ENCODE measurements around the gene ARL5B. TPM values are rescaled to one million over a fixed set of nuclear protein-coding genes. Genes with fewer than 3 reads are reported as not detected.

The ARL5B gene
- total and polyA plus RNA-seq, 9 of the 15 experiments (the other 6 are each of a cell fraction or from before 2014, with no cell fraction given): 4.1 to 22.2 (median 15.1) TPM

DNA sequence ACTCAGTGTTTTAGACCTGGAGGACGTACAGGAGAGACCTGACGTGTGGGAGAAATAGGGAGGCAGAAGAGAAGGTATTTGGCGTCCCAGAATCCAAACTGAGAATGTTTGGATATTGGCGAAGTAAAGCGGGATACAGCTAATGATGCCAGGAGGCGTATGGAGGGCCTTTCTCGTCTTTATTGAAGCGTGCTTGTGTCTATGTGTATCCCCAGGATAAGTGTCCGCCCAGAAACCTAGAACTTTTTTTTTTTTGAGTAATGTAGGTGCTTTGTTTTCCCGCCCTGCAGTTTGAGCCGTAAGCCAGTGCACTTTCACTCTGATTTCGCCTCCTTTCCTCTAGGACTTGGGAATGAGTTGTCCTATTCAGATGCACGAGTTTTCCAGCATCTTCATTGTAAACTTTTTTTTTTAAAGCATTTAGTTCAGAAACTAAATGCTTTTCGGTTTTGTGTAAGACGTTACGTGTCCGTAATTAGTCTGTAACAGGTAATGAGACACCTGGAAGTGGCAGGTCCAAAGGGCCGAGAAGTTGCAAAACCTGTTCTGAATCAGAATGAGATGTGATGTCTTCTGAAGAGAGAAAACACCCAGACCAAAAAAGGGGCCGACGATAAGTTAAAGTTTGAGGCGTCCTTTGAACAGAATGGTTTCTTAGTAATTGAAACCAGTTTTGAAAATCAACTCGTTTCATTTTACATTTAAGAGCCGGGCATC is 746 bp downstream of the ARL5B start:
- ChIA-PET POLR2A (interaction anchor here (1.9 kb wide), 1 partner anchor 11 kb away, joined by 12 read pairs; no protein-coding TSS in a partner anchor), CTCF (ENCODE audit: low intra/inter-chr PET ratio) (no interaction called here)
- peaks cover 69% of the 10 kb centered on the region for H3K79me2 ChIP-seq (ENCODE audit: control insufficient read depth, insufficient read depth, low read length)
- intact Hi-C loops (cut with micrococcal nuclease) (loop anchor here (1.0 kb wide), 1 partner anchor 9 kb away; the partner anchor contains the start of gene NSUN6), in situ Hi-C loops (cut with MboI) (no loop called here)
- peak overlapping the region; percentile 88 for H3K27ac ChIP-seq (ENCODE audit: extremely low read depth, low read depth, low read length)
- BruUV-seq (replicated peaks): no TSS peak
- H3K4me2 ChIP-seq (ENCODE audit: insufficient read depth, low read length): peak overlapping the region; percentile 85
- peak overlapping the region; percentile 73 for H2AFZ ChIP-seq (ENCODE audit: low read depth, low read length)
- H3K4me1 ChIP-seq (replicated peaks in 1 of 2; ENCODE audit: control insufficient read depth in 2 of 2, insufficient read depth in 2 of 2, low read length in 2 of 2): peaks cover 4 to 9% of the 10 kb centered on the region in 2 experiments; a peak in 3 of 5 replicates
- H3K9me1 ChIP-seq (ENCODE audit: control insufficient read depth, insufficient read depth, low read length): no peaks in the 10 kb centered on the region
- peak overlapping the region; percentile 95 to 98 for H3K9ac ChIP-seq (ENCODE audit: insufficient read depth in 1 of 2, low read depth in 2 of 2, low read length in 2 of 2)
- no peak for FAIRE-seq
- ATAC-seq: peak; percentile 36
- under 1% methylated on average over 23 of the region's 23 CpGs for WGBS (ENCODE audit: insufficient coverage, low coverage, missing lambda C conversion rate)
- H3K27me3 ChIP-seq (ENCODE audit: control insufficient read depth in 2 of 2, insufficient read depth in 2 of 2, low read length in 2 of 2): no peaks in the 10 kb centered on the region
- H3K9me3 ChIP-seq (replicated peaks; ENCODE audit: control insufficient read depth, insufficient read depth, low read depth, low read length): no peaks in the 10 kb centered on the region
- peak in 3 of 4 experiments; percentile 17 to 23 (median 21) for DNase-seq (ENCODE audit: extremely low read depth in 1 of 4, low spot score in 3 of 4)
- H3K36me3 ChIP-seq (ENCODE audit: control insufficient read depth, insufficient read depth, low read length): peaks cover 6% of the 10 kb centered on the region; the same call in 1 of the 3 replicates
- peak overlapping the region; percentile 91 for H3K4me3 ChIP-seq
- H4K20me1 ChIP-seq (replicated peaks; ENCODE audit: control insufficient read depth, insufficient read depth, low read length): 0 out of 2 replicates have a peak, but pooled peaks cover 5% of the 10 kb centered on the region
- TF ChIP-seq FOXJ2 (tag; IDR thresholded peaks at IDR 0.05) (0 out of 2 replicates have a peak, but pooled peaks have one; percentile 12), HMG20B (CRISPR knock-in tag; IDR thresholded peaks at IDR 0.05) (no peak), DNMT1 (IDR thresholded peaks at IDR 0.05) (0 out of 2 replicates have a peak, but pooled peaks have one; percentile 46), ETV1 (tag; conservative IDR thresholded peaks at IDR 0.05; ENCODE audit: low read depth) (0 out of 2 replicates have a peak, but pooled peaks have one; percentile 5), ZNF384 (IDR thresholded peaks at IDR 0.05; ENCODE audit: low read depth, low read length) (peak; percentile 66), U2AF2 (optimal IDR thresholded peaks at IDR 0.05; ENCODE audit: low read depth, low read length) (no peak), RBBP5 (IDR thresholded peaks at IDR 0.05; ENCODE audit: borderline replicate concordance, insufficient read depth, low read length, poor library complexity, severe bottlenecking) (peak; percentile 60)
- TF ChIP-seq, protein P1, sequence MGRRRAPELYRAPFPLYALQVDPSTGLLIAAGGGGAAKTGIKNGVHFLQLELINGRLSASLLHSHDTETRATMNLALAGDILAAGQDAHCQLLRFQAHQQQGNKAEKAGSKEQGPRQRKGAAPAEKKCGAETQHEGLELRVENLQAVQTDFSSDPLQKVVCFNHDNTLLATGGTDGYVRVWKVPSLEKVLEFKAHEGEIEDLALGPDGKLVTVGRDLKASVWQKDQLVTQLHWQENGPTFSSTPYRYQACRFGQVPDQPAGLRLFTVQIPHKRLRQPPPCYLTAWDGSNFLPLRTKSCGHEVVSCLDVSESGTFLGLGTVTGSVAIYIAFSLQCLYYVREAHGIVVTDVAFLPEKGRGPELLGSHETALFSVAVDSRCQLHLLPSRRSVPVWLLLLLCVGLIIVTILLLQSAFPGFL (CRISPR knock-in tag; IDR thresholded peaks at IDR 0.05): no peak
- TF ChIP-seq, protein P2, sequence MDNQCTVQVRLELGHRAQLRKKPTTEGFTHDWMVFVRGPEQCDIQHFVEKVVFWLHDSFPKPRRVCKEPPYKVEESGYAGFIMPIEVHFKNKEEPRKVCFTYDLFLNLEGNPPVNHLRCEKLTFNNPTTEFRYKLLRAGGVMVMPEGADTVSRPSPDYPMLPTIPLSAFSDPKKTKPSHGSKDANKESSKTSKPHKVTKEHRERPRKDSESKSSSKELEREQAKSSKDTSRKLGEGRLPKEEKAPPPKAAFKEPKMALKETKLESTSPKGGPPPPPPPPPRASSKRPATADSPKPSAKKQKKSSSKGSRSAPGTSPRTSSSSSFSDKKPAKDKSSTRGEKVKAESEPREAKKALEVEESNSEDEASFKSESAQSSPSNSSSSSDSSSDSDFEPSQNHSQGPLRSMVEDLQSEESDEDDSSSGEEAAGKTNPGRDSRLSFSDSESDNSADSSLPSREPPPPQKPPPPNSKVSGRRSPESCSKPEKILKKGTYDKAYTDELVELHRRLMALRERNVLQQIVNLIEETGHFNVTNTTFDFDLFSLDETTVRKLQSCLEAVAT (IDR thresholded peaks at IDR 0.05): peak in 1 of 2 experiments; percentile 57; a peak in 2 of 4 replicates
- TF ChIP-seq, protein P3, sequence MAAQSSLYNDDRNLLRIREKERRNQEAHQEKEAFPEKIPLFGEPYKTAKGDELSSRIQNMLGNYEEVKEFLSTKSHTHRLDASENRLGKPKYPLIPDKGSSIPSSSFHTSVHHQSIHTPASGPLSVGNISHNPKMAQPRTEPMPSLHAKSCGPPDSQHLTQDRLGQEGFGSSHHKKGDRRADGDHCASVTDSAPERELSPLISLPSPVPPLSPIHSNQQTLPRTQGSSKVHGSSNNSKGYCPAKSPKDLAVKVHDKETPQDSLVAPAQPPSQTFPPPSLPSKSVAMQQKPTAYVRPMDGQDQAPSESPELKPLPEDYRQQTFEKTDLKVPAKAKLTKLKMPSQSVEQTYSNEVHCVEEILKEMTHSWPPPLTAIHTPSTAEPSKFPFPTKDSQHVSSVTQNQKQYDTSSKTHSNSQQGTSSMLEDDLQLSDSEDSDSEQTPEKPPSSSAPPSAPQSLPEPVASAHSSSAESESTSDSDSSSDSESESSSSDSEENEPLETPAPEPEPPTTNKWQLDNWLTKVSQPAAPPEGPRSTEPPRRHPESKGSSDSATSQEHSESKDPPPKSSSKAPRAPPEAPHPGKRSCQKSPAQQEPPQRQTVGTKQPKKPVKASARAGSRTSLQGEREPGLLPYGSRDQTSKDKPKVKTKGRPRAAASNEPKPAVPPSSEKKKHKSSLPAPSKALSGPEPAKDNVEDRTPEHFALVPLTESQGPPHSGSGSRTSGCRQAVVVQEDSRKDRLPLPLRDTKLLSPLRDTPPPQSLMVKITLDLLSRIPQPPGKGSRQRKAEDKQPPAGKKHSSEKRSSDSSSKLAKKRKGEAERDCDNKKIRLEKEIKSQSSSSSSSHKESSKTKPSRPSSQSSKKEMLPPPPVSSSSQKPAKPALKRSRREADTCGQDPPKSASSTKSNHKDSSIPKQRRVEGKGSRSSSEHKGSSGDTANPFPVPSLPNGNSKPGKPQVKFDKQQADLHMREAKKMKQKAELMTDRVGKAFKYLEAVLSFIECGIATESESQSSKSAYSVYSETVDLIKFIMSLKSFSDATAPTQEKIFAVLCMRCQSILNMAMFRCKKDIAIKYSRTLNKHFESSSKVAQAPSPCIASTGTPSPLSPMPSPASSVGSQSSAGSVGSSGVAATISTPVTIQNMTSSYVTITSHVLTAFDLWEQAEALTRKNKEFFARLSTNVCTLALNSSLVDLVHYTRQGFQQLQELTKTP (IDR thresholded peaks at IDR 0.05; ENCODE audit: low read depth in 1 of 2, partially characterized antibody in 2 of 2): peak in 1 of 2 experiments; percentile 23
- TF ChIP-seq, protein P4, sequence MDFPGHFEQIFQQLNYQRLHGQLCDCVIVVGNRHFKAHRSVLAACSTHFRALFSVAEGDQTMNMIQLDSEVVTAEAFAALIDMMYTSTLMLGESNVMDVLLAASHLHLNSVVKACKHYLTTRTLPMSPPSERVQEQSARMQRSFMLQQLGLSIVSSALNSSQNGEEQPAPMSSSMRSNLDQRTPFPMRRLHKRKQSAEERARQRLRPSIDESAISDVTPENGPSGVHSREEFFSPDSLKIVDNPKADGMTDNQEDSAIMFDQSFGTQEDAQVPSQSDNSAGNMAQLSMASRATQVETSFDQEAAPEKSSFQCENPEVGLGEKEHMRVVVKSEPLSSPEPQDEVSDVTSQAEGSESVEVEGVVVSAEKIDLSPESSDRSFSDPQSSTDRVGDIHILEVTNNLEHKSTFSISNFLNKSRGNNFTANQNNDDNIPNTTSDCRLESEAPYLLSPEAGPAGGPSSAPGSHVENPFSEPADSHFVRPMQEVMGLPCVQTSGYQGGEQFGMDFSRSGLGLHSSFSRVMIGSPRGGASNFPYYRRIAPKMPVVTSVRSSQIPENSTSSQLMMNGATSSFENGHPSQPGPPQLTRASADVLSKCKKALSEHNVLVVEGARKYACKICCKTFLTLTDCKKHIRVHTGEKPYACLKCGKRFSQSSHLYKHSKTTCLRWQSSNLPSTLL (IDR thresholded peaks at IDR 0.05): 0 out of 2 replicates have a peak, but pooled peaks have one; percentile 15
